GM18511 (cell line): ENCODE results near the gene OR5AU1.

ENCODE experiments used
- ATAC-seq: cut with Tn5 transposase; IDR thresholded peaks from one replicate; pipeline ENCODE4 v1.9.1; 2021; ENCODE audit warnings: mild to moderate bottlenecking, moderate library complexity; ENCODE audit not compliant: unreplicated experiment

OR5AU1 gene

DNA sequence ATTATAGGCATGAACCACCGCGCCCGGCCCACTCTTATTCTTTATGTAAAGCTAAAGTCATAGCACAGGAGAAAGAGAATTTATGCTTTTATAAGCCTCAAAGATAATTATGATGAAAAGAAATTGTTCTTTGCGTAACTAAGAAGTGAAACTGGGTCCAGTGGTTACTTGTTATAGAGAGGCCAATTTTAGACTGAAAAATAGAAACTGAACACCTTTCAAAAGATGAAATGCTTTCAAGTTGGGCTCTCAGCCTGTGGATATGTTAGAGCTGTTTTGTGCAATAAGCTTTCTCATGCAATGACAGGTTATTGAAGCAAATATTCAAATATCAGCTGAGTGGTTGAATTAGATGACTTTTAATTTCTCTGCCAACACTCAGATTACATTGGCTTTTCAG lies 47.1 kb downstream of the OR5AU1 start:
- ATAC-seq, result no peak

DNA sequence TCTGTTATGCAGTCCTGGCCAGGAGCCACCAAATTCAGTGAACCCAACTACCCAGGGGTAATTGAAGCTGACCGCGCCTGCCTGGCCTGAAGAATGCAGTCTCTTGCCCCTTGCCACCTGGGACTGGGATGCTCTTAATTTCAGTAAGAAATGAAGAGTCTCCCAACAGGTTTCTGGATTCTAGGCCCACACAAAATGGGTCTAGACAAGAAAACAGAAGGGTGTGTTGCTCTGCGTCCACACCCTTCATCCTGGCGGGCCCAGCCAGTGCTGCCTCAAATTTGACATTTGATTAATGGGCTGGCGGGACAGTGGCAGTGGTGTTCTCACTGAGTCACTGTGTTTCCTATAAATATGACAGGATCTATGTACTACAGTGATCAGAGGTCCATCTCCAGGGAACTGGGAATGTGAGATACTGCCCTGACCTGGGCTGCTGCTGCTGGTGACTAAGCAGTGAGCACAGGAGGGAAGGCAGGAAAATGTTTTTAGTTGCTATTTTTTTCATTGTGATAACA lies 48.5 kb downstream of the OR5AU1 start:
- no peak for ATAC-seq

DNA sequence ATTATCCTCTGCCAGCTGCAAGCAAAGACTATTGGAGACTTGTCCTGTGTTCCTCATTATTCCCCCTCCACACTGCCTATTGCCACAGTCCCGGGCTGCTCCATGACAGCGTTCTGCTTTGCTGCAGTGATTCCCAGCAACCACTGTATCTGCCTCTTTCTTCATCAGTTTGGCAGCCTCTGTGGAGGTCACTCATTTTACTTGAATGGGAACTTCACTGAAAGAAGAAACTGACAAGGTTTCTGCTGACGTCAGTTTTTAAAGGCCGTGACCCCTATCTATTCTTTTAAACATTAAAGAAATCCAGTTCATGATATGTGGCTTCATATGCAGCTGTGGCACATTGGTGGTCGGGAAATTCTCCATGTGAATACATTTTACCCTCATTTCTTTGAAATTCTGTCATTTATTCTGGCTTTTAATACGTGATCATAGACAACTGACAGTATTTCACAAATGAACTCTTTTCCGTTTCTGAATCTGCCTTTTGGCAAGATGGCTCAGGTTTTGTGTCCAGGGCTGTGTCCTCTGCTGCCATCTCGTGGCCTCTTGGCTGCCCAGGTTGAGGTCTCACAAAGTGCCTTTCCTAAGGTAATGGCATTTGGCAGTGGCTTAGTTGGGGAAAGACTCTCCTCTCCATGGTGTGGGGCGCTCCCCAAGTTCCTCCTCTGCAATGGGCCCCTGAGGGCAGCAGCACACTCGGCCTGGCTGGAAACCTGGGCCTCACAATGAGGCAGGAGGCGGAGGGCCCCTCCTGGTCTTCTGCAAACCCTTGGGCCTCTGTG lies 49.2 kb downstream of the OR5AU1 start:
- ATAC-seq, result no peak

DNA sequence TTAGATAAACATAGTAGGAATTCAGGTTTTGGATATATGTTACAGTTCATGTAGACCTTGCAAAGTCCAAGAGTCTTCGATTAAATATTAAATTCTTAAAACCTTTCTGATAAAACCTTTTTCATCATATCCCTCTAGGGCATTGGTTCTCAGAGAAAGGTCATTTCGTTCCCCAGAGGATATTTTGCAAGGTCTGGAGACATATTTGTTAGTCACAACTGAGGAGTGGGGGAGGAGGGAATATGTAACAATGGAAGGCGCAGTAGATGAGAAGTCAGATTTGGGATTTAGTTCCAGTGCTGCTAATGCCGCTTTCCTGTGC lies 49.7 kb downstream of the OR5AU1 start:
- no peak for ATAC-seq

DNA sequence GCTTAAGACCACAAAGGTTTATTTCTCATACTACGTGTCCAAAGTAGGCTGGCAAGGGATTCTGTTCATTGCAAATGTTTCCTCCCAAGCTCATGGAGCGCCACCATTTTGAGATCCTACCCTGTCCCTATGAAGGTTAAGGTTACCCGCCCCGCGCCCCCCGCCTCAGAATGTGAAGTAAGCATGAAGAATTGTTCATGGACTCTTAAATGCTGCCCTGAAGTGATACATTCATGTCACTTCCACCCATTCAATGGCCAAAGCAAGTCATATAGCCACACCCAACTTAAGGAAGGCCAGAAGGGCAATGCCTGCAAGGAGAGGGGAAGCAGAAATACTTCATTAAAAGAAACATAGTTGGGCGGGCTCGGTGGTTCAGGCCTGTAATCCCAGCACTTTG lies 50.8 kb downstream of the OR5AU1 start:
- no peak for ATAC-seq
